Measurements from ENCODE around the gene SLC37A1.

GRCh38 chr21:42465008-42465802 is 48.4 kb upstream of the SLC37A1 start:
- TF ChIP-seq CTCF (IDR thresholded peaks at IDR 0.05; ENCODE audit: insufficient read depth, low read length, poor library complexity, severe bottlenecking) (no peak), EZH2phosphoT487 (conservative IDR thresholded peaks at IDR 0.05; ENCODE audit: low read length) (no peak)
